Gastroesophageal sphincter (tissue), 3 donors: ENCODE measurements around the gene CPT1A.

Source experiments
- POLR2A ChIP-seq, 2 donors: fragments of 450-650 bp; IDR thresholded peaks; one replicate each; pipeline ENCODE4 v1.6.1; 2017; ENCODE audit warnings: antibody characterized with exemption in 2 of 2, mild to moderate bottlenecking in 2 of 2, moderate library complexity in 1 of 2
- POLR2AphosphoS5 ChIP-seq: sonication (generic); formaldehyde crosslinking; IDR thresholded peaks from one replicate; pipeline ENCODE4 v1.6.1; 2017; ENCODE audit warnings: antibody characterized with exemption
- TF ChIP-seq, protein P1 (sequence below), 4 experiments: fragments of 200-600 bp in 2 of 4; fragments of 450-650 bp in 2 of 4; sonication (generic) in 1 of 4; IDR thresholded peaks; one replicate each; pipeline ENCODE4 v1.5.1; 2017 to 2019; ENCODE audit warnings: antibody characterized with exemption in 4 of 4, mild to moderate bottlenecking in 2 of 4, moderate library complexity in 2 of 4

GRCh38 chr11:68767672-68768071, 74.0 kb downstream of the CPT1A start:
- TF ChIP-seq, protein P1, sequence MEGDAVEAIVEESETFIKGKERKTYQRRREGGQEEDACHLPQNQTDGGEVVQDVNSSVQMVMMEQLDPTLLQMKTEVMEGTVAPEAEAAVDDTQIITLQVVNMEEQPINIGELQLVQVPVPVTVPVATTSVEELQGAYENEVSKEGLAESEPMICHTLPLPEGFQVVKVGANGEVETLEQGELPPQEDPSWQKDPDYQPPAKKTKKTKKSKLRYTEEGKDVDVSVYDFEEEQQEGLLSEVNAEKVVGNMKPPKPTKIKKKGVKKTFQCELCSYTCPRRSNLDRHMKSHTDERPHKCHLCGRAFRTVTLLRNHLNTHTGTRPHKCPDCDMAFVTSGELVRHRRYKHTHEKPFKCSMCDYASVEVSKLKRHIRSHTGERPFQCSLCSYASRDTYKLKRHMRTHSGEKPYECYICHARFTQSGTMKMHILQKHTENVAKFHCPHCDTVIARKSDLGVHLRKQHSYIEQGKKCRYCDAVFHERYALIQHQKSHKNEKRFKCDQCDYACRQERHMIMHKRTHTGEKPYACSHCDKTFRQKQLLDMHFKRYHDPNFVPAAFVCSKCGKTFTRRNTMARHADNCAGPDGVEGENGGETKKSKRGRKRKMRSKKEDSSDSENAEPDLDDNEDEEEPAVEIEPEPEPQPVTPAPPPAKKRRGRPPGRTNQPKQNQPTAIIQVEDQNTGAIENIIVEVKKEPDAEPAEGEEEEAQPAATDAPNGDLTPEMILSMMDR (IDR thresholded peaks at IDR 0.05) = no peak
- TF ChIP-seq POLR2A (IDR thresholded peaks at IDR 0.05) (no peak), POLR2AphosphoS5 (no peak)
